ENCODE results near the gene AUTS2. TPM values are rescaled to one million over a fixed set of nuclear protein-coding genes. Genes with fewer than 3 reads are reported as not detected.

The AUTS2 gene
- total and polyA plus RNA-seq, 2 donors = 13.4 to 87.7 TPM

DNA sequence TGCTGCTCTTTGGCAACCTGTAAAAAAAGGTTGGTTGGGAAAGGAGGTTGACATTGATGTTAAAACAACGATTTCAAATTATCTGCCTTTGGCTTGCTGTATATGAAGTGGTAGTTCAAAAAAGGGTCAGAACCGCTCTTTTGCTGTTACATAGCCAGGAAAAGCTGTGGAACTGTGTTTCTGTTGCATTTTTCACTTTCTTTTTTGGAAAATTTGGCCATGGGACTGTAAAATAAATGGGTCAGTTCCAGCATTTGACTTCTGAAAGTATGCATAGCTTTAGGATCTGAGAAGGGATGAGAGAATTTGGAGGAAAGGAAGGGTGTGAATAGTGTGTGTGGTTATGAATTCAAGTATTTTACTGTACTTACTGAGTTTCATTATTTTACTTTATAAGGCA is 7.3 kb downstream of the AUTS2 start:
- no peak overlapping the region for H3K27ac ChIP-seq (ENCODE audit: low read depth)
- H3K4me1 ChIP-seq (ENCODE audit: insufficient read depth) = no peaks in the 10 kb centered on the region
- no peak for DNase-seq (ENCODE audit: extremely low spot score)
- H3K36me3 ChIP-seq (ENCODE audit: insufficient read depth) = no peaks in the 10 kb centered on the region
- H3K4me3 ChIP-seq (ENCODE audit: low read depth, low read length) = no peak overlapping the region
- 24% methylated on average over 2 of the region's 2 CpGs for WGBS

GRCh38 chr7:69608049-69608448 is 9.8 kb downstream of the AUTS2 start:
- Histone ChIP-seq H3K4me1 (ENCODE audit: insufficient read depth) (no peaks in the 10 kb centered on the region), H3K4me3 (ENCODE audit: low read depth, low read length) (no peak overlapping the region), H3K36me3 (ENCODE audit: insufficient read depth) (no peaks in the 10 kb centered on the region), H3K27ac (ENCODE audit: low read depth) (no peak overlapping the region)
- DNase-seq (ENCODE audit: extremely low spot score) = no peak
- 92% methylated on average over 4 of the region's 4 CpGs for WGBS

GRCh38 chr7:69608878-69609277 is 10.6 kb downstream of the AUTS2 start:
- 95% methylated on average over 1 of the region's 1 CpG for WGBS
- Histone ChIP-seq H3K4me1 (ENCODE audit: insufficient read depth) (no peaks in the 10 kb centered on the region), H3K27ac (ENCODE audit: low read depth) (no peak overlapping the region), H3K4me3 (ENCODE audit: low read depth, low read length) (no peak overlapping the region), H3K36me3 (ENCODE audit: insufficient read depth) (no peaks in the 10 kb centered on the region)
- no peak for DNase-seq (ENCODE audit: extremely low spot score)

DNA sequence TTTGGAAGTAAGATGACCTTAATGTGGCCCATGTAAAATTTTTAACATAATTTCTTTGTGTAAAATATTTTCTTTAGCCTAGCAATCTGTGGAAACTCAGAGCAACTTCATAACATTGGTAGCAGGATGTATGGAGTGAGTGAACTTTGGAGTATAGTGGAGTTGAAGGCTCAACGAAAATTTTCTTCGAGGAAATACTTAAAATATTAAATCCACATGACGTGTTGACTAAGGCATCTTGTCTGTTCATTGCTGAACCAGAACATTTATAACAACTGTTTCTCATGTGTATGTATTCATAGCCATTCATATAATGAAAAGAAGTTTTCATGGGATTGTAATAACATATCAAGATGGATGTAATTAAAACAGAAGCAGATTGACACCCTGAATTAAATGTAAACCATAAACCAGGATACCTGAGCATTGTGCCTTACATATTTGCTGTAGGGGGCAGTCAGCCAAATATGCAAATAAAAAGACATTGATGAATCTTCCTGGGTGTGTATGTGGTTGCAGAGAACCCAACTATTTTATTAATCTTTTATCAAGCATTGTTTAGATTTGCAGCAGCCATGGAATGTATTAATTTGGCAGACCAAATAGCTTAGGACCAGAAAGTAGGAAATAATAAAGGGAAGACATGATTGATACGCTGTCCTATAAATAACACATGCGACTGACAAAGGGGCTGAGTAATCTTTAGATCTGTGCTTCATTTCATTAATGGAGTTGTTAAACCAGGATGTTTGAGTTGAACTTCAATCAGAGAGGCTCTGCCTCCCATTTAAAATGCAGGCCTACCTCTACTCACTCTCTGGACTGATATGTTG is 11.5 kb downstream of the AUTS2 start:
- Histone ChIP-seq H3K4me3 (ENCODE audit: low read depth, low read length) (no peak overlapping the region), H3K27ac (ENCODE audit: low read depth) (no peak overlapping the region), H3K36me3 (ENCODE audit: insufficient read depth) (no peaks in the 10 kb centered on the region), H3K4me1 (ENCODE audit: insufficient read depth) (no peaks in the 10 kb centered on the region)
- no peak for DNase-seq (ENCODE audit: extremely low spot score)
- WGBS = 77% methylated on average over 5 of the region's 5 CpGs

- no peaks in the 10 kb centered on the region for H3K4me1 ChIP-seq (ENCODE audit: insufficient read depth)
- WGBS = 72% methylated on average over 8 of the region's 8 CpGs
- no peak overlapping the region for H3K27ac ChIP-seq (ENCODE audit: low read depth)
- H3K36me3 ChIP-seq (ENCODE audit: insufficient read depth) = no peaks in the 10 kb centered on the region
- DNase-seq (ENCODE audit: extremely low spot score) = no peak
- H3K4me3 ChIP-seq (ENCODE audit: low read depth, low read length) = no peak overlapping the region
Measured at GRCh38 chr7:69610374-69611084, 12.3 kb downstream of the AUTS2 start.

GRCh38 chr7:69612981-69613380 is 14.7 kb downstream of the AUTS2 start:
- no peak overlapping the region for H3K27ac ChIP-seq (ENCODE audit: low read depth)
- H3K4me3 ChIP-seq (ENCODE audit: low read depth, low read length) = no peak overlapping the region
- WGBS = 90% methylated on average over 3 of the region's 3 CpGs
- no peaks in the 10 kb centered on the region for H3K36me3 ChIP-seq (ENCODE audit: insufficient read depth)
- DNase-seq (ENCODE audit: extremely low spot score) = no peak
- no peaks in the 10 kb centered on the region for H3K4me1 ChIP-seq (ENCODE audit: insufficient read depth)

DNA sequence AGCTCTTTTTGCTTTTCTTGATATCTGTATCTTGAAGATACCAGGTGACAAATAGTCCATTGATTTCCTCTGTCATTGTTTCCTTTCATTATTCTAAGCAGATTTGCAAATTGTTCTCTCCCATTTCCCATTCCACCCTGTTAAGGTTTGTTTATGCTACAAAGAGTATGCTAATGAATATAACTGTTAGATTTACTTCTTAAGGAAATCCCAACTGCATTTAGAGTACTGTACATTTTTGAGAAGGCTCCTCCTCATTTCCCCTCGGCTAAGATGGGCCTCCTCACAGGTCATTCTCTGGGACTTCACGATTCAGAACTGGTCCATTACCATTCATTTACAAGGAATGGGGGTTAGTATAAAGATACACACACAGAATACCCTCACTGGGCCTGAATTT is 15.6 kb downstream of the AUTS2 start:
- WGBS = 79% methylated on average over 2 of the region's 2 CpGs
- Histone ChIP-seq H3K4me3 (ENCODE audit: low read depth, low read length) (no peak overlapping the region), H3K36me3 (ENCODE audit: insufficient read depth) (no peaks in the 10 kb centered on the region), H3K27ac (ENCODE audit: low read depth) (no peak overlapping the region), H3K4me1 (ENCODE audit: insufficient read depth) (no peaks in the 10 kb centered on the region)
- no peak for DNase-seq (ENCODE audit: extremely low spot score)

DNA sequence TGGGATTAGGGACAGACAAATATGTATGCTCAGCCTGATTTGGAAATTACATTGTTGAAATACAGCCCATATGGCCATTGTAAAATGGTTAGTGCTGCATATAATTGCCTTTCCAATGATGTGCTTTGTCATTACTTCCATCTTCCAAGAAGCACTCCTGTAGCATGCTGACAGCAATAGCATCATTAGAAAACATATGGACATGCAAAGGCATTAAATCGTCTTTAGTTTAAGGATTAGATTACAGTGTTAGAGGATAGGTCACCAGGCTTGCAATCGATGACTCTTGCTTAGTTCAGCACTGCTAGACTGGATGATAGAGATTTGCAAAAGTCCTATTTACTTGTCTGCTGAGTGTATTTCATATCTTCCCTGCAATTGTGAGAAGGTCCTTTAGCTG is 17.4 kb downstream of the AUTS2 start:
- WGBS = 87% methylated on average over 2 of the region's 2 CpGs
- no peak for DNase-seq (ENCODE audit: extremely low spot score)
- Histone ChIP-seq H3K27ac (ENCODE audit: low read depth) (no peak overlapping the region), H3K4me3 (ENCODE audit: low read depth, low read length) (no peak overlapping the region), H3K4me1 (ENCODE audit: insufficient read depth) (no peaks in the 10 kb centered on the region), H3K36me3 (ENCODE audit: insufficient read depth) (no peaks in the 10 kb centered on the region)

- no peak overlapping the region for H3K27ac ChIP-seq (ENCODE audit: low read depth)
- WGBS = 87% methylated on average over 5 of the region's 5 CpGs
- H3K36me3 ChIP-seq (ENCODE audit: insufficient read depth) = no peaks in the 10 kb centered on the region
- no peak for DNase-seq (ENCODE audit: extremely low spot score)
- H3K4me3 ChIP-seq (ENCODE audit: low read depth, low read length) = no peak overlapping the region
- no peaks in the 10 kb centered on the region for H3K4me1 ChIP-seq (ENCODE audit: insufficient read depth)
Measured at GRCh38 chr7:69617364-69617763, 19.1 kb downstream of the AUTS2 start.

- Histone ChIP-seq H3K27ac (ENCODE audit: low read depth) (no peak overlapping the region), H3K4me3 (ENCODE audit: low read depth, low read length) (no peak overlapping the region), H3K4me1 (ENCODE audit: insufficient read depth) (no peaks in the 10 kb centered on the region), H3K36me3 (ENCODE audit: insufficient read depth) (no peaks in the 10 kb centered on the region)
- DNase-seq (ENCODE audit: extremely low spot score) = no peak
- WGBS = 94% methylated on average over 1 of the region's 1 CpG
Measured at GRCh38 chr7:69619054-69619453, 20.8 kb downstream of the AUTS2 start.

- H3K4me3 ChIP-seq (ENCODE audit: low read depth, low read length) = no peak overlapping the region
- DNase-seq (ENCODE audit: extremely low spot score) = no peak
- WGBS = 98% methylated on average over 2 of the region's 2 CpGs
- no peaks in the 10 kb centered on the region for H3K36me3 ChIP-seq (ENCODE audit: insufficient read depth)
- H3K27ac ChIP-seq (ENCODE audit: low read depth) = no peak overlapping the region
- H3K4me1 ChIP-seq (ENCODE audit: insufficient read depth) = no peaks in the 10 kb centered on the region
Measured at GRCh38 chr7:69619635-69620034, 21.4 kb downstream of the AUTS2 start.

GRCh38 chr7:69620063-69620462 is 21.8 kb downstream of the AUTS2 start:
- DNase-seq (ENCODE audit: extremely low spot score) = no peak
- no peaks in the 10 kb centered on the region for H3K36me3 ChIP-seq (ENCODE audit: insufficient read depth)
- H3K4me3 ChIP-seq (ENCODE audit: low read depth, low read length) = no peak overlapping the region
- no peaks in the 10 kb centered on the region for H3K4me1 ChIP-seq (ENCODE audit: insufficient read depth)
- H3K27ac ChIP-seq (ENCODE audit: low read depth) = no peak overlapping the region
- 50% methylated on average over 4 of the region's 4 CpGs for WGBS

GRCh38 chr7:69620650-69621049 is 22.4 kb downstream of the AUTS2 start:
- Histone ChIP-seq H3K36me3 (ENCODE audit: insufficient read depth) (no peaks in the 10 kb centered on the region), H3K27ac (ENCODE audit: low read depth) (no peak overlapping the region)
- WGBS = 92% methylated on average over 2 of the region's 2 CpGs

More at GRCh38 chr7:69620650-69621049, 22.4 kb downstream of the AUTS2 start:
- no peak for DNase-seq (ENCODE audit: extremely low spot score)
- Histone ChIP-seq H3K4me1 (ENCODE audit: insufficient read depth) (no peaks in the 10 kb centered on the region), H3K4me3 (ENCODE audit: low read depth, low read length) (no peak overlapping the region)
